ENCODE results near the gene PCDH9. TPM values are rescaled to one million over a fixed set of nuclear protein-coding genes. Genes with fewer than 3 reads are reported as not detected.

Gene PCDH9
- total RNA-seq, 1 experiment from 2014 or later = 2.2 TPM

- Histone ChIP-seq H3K27me3 (replicated peaks) (no peaks in the 10 kb centered on the region), H3K9me3 (replicated peaks) (no peaks in the 10 kb centered on the region), H3K4me1 (replicated peaks) (no peaks in the 10 kb centered on the region), H3K36me3 (no peaks in the 10 kb centered on the region), H3K4me3 (no peak overlapping the region), H3K27ac (no peak overlapping the region)
- DNase-seq (ENCODE audit: low read depth in 1 of 2, low spot score in 2 of 2) = no peak
Measured at GRCh38 chr13:66560991-66561390, 669.1 kb downstream of the PCDH9 start.

- no peak overlapping the region for H3K27ac ChIP-seq
- no peaks in the 10 kb centered on the region for H3K4me1 ChIP-seq (replicated peaks)
- no peaks in the 10 kb centered on the region for H3K36me3 ChIP-seq
- no peak overlapping the region for H3K4me3 ChIP-seq
- H3K9me3 ChIP-seq (replicated peaks) = no peaks in the 10 kb centered on the region
- H3K27me3 ChIP-seq (replicated peaks) = no peaks in the 10 kb centered on the region
- DNase-seq (ENCODE audit: low read depth in 1 of 2, low spot score in 2 of 2) = no peak
Measured at GRCh38 chr13:66560189-66560588, 669.9 kb downstream of the PCDH9 start.

GRCh38 chr13:66559093-66559492 is 671.0 kb downstream of the PCDH9 start:
- H3K4me3 ChIP-seq = no peak overlapping the region
- DNase-seq (ENCODE audit: low read depth in 1 of 2, low spot score in 2 of 2) = no peak
- no peaks in the 10 kb centered on the region for H3K36me3 ChIP-seq
- H3K4me1 ChIP-seq (replicated peaks) = no peaks in the 10 kb centered on the region
- no peaks in the 10 kb centered on the region for H3K27me3 ChIP-seq (replicated peaks)
- no peaks in the 10 kb centered on the region for H3K9me3 ChIP-seq (replicated peaks)
- H3K27ac ChIP-seq = no peak overlapping the region

- H3K36me3 ChIP-seq = no peaks in the 10 kb centered on the region
- no peak overlapping the region for H3K4me3 ChIP-seq
- no peaks in the 10 kb centered on the region for H3K27me3 ChIP-seq (replicated peaks)
- H3K9me3 ChIP-seq (replicated peaks) = no peaks in the 10 kb centered on the region
- no peak overlapping the region for H3K27ac ChIP-seq
- H3K4me1 ChIP-seq (replicated peaks) = no peaks in the 10 kb centered on the region
- no peak for DNase-seq (ENCODE audit: low read depth in 1 of 2, low spot score in 2 of 2)
Measured at GRCh38 chr13:66558506-66558905, 671.6 kb downstream of the PCDH9 start.

- no peaks in the 10 kb centered on the region for H3K9me3 ChIP-seq (replicated peaks)
- no peak for DNase-seq (ENCODE audit: low read depth in 1 of 2, low spot score in 2 of 2)
- H3K36me3 ChIP-seq = no peaks in the 10 kb centered on the region
- H3K27me3 ChIP-seq (replicated peaks) = no peaks in the 10 kb centered on the region
- no peaks in the 10 kb centered on the region for H3K4me1 ChIP-seq (replicated peaks)
- H3K4me3 ChIP-seq = no peak overlapping the region
- H3K27ac ChIP-seq = no peak overlapping the region
Measured at GRCh38 chr13:66557357-66557756, 672.8 kb downstream of the PCDH9 start.

- H3K4me1 ChIP-seq (replicated peaks) = no peaks in the 10 kb centered on the region
- no peaks in the 10 kb centered on the region for H3K36me3 ChIP-seq
- no peak overlapping the region for H3K27ac ChIP-seq
- H3K9me3 ChIP-seq (replicated peaks) = no peaks in the 10 kb centered on the region
- no peaks in the 10 kb centered on the region for H3K27me3 ChIP-seq (replicated peaks)
- DNase-seq (ENCODE audit: low read depth in 1 of 2, low spot score in 2 of 2) = no peak
- no peak overlapping the region for H3K4me3 ChIP-seq
Measured at GRCh38 chr13:66556306-66556705, 673.8 kb downstream of the PCDH9 start.

GRCh38 chr13:66553391-66553790 is 676.7 kb downstream of the PCDH9 start:
- Histone ChIP-seq H3K27me3 (replicated peaks) (no peaks in the 10 kb centered on the region), H3K4me1 (replicated peaks) (no peaks in the 10 kb centered on the region), H3K9me3 (replicated peaks) (no peaks in the 10 kb centered on the region), H3K4me3 (no peak overlapping the region), H3K36me3 (no peaks in the 10 kb centered on the region), H3K27ac (no peak overlapping the region)
- DNase-seq (ENCODE audit: low read depth in 1 of 2, low spot score in 2 of 2) = no peak

GRCh38 chr13:66551128-66551527 is 679.0 kb downstream of the PCDH9 start:
- Histone ChIP-seq H3K27ac (no peak overlapping the region), H3K27me3 (replicated peaks) (no peaks in the 10 kb centered on the region), H3K4me3 (no peak overlapping the region), H3K9me3 (replicated peaks) (no peaks in the 10 kb centered on the region), H3K4me1 (replicated peaks) (no peaks in the 10 kb centered on the region), H3K36me3 (no peaks in the 10 kb centered on the region)
- DNase-seq (ENCODE audit: low read depth in 1 of 2, low spot score in 2 of 2) = no peak

GRCh38 chr13:66547685-66548084 is 682.5 kb downstream of the PCDH9 start:
- Histone ChIP-seq H3K27me3 (replicated peaks) (no peaks in the 10 kb centered on the region), H3K36me3 (no peaks in the 10 kb centered on the region), H3K9me3 (replicated peaks) (no peaks in the 10 kb centered on the region), H3K27ac (no peak overlapping the region), H3K4me3 (no peak overlapping the region), H3K4me1 (replicated peaks) (no peaks in the 10 kb centered on the region)
- no peak for DNase-seq (ENCODE audit: low read depth in 1 of 2, low spot score in 2 of 2)

GRCh38 chr13:66546534-66547379 is 683.4 kb downstream of the PCDH9 start:
- DNase-seq (ENCODE audit: low read depth in 1 of 2, low spot score in 2 of 2) = no peak
- Histone ChIP-seq H3K4me1 (replicated peaks) (no peaks in the 10 kb centered on the region), H3K36me3 (no peaks in the 10 kb centered on the region), H3K27me3 (replicated peaks) (no peaks in the 10 kb centered on the region), H3K9me3 (replicated peaks) (no peaks in the 10 kb centered on the region), H3K27ac (no peak overlapping the region), H3K4me3 (no peak overlapping the region)

GRCh38 chr13:66543780-66544179 is 686.4 kb downstream of the PCDH9 start:
- Histone ChIP-seq H3K9me3 (replicated peaks) (no peaks in the 10 kb centered on the region), H3K27me3 (replicated peaks) (no peaks in the 10 kb centered on the region), H3K4me1 (replicated peaks) (no peaks in the 10 kb centered on the region), H3K27ac (no peak overlapping the region), H3K36me3 (no peaks in the 10 kb centered on the region), H3K4me3 (no peak overlapping the region)
- DNase-seq (ENCODE audit: low read depth in 1 of 2, low spot score in 2 of 2) = no peak

GRCh38 chr13:66537417-66537816 is 692.7 kb downstream of the PCDH9 start:
- Histone ChIP-seq H3K36me3 (no peaks in the 10 kb centered on the region), H3K9me3 (replicated peaks) (no peaks in the 10 kb centered on the region), H3K4me3 (no peak overlapping the region), H3K4me1 (replicated peaks) (peaks cover 8% of the 10 kb centered on the region), H3K27me3 (replicated peaks) (no peaks in the 10 kb centered on the region), H3K27ac (no peak overlapping the region)
- no peak for DNase-seq (ENCODE audit: low read depth in 1 of 2, low spot score in 2 of 2)

GRCh38 chr13:66536746-66537145 is 693.4 kb downstream of the PCDH9 start:
- peaks cover 8% of the 10 kb centered on the region for H3K4me1 ChIP-seq (replicated peaks)
- no peaks in the 10 kb centered on the region for H3K36me3 ChIP-seq

GRCh38 chr13:66534561-66534960 is 695.6 kb downstream of the PCDH9 start:
- Histone ChIP-seq H3K4me3 (no peak overlapping the region), H3K4me1 (replicated peaks) (peaks cover 8% of the 10 kb centered on the region), H3K27me3 (replicated peaks) (no peaks in the 10 kb centered on the region), H3K9me3 (replicated peaks) (no peaks in the 10 kb centered on the region), H3K27ac (no peak overlapping the region), H3K36me3 (no peaks in the 10 kb centered on the region)
- no peak for DNase-seq (ENCODE audit: low read depth in 1 of 2, low spot score in 2 of 2)

More at GRCh38 chr13:66536746-66537145, 693.4 kb downstream of the PCDH9 start:
- no peak overlapping the region for H3K4me3 ChIP-seq
- DNase-seq (ENCODE audit: low read depth in 1 of 2, low spot score in 2 of 2) = no peak
- no peaks in the 10 kb centered on the region for H3K27me3 ChIP-seq (replicated peaks)
- no peaks in the 10 kb centered on the region for H3K9me3 ChIP-seq (replicated peaks)
- H3K27ac ChIP-seq = no peak overlapping the region

GRCh38 chr13:66532845-66533244 is 697.3 kb downstream of the PCDH9 start:
- H3K27me3 ChIP-seq (replicated peaks) = no peaks in the 10 kb centered on the region
- no peaks in the 10 kb centered on the region for H3K36me3 ChIP-seq

More at GRCh38 chr13:66532845-66533244, 697.3 kb downstream of the PCDH9 start:
- Histone ChIP-seq H3K4me1 (replicated peaks) (peaks cover 8% of the 10 kb centered on the region), H3K9me3 (replicated peaks) (no peaks in the 10 kb centered on the region), H3K27ac (no peak overlapping the region), H3K4me3 (no peak overlapping the region)
- DNase-seq (ENCODE audit: low read depth in 1 of 2, low spot score in 2 of 2) = no peak
